SK-N-SH treated with all-trans-retinoic acid at 6 μM for 48 hours (cell line): ENCODE measurements around the gene PLCB4.
A peak's percentile ranks its signal among the peaks of the same experiment; 100 is the strongest.

Experiments used
- ATAC-seq: fragments of 200-7000 bp; cut with Tn5 transposase; 3 replicates; pipeline ENCODE4 v1.9.1; 2020; ENCODE audit warnings: mild to moderate bottlenecking, moderate library complexity
- BACH2 ChIP-seq: fragments of 250-450 bp; sonication (Bioruptor Pico); IDR thresholded peaks from 2 replicates; pipeline ENCODE4 v1.9.0; 2021; ENCODE audit warnings: mild to moderate bottlenecking, borderline replicate concordance
- CSDC2 ChIP-seq: fragments of 250-450 bp; sonication (Bioruptor Pico); IDR thresholded peaks from 2 replicates; pipeline ENCODE4 v1.5.0; 2020; ENCODE audit warnings: mild to moderate bottlenecking, moderate library complexity
- ESRRG ChIP-seq: fragments of 250-450 bp; sonication (Bioruptor Pico); IDR thresholded peaks from 2 replicates; pipeline ENCODE4 v1.6.1; 2021; ENCODE audit warnings: mild to moderate bottlenecking
- GLIS3 ChIP-seq: fragments of 250-450 bp; sonication (Bioruptor Pico); IDR thresholded peaks from 2 replicates; pipeline ENCODE4 v1.5.0; 2020; ENCODE audit warnings: mild to moderate bottlenecking, moderate library complexity
- OSR1 ChIP-seq: fragments of 250-450 bp; sonication (Bioruptor Pico); IDR thresholded peaks from 2 replicates; pipeline ENCODE4 v1.8.0; 2022; ENCODE audit warnings: moderate library complexity, mild to moderate bottlenecking, inconsistent platforms
- PPARA ChIP-seq: fragments of 250-450 bp; sonication (Bioruptor Pico); IDR thresholded peaks from 2 replicates; pipeline ENCODE4 v1.5.0; 2020; ENCODE audit warnings: mild to moderate bottlenecking, borderline replicate concordance
- RARB ChIP-seq: fragments of 250-450 bp; sonication (Bioruptor Pico); IDR thresholded peaks from 2 replicates; pipeline ENCODE4 v1.8.0; 2021; ENCODE audit warnings: mild to moderate bottlenecking, moderate library complexity
- TCF4 ChIP-seq: fragments of 250-450 bp; sonication (Bioruptor Pico); IDR thresholded peaks from 2 replicates; pipeline ENCODE4 v1.8.0; 2021; ENCODE audit warnings: mild to moderate bottlenecking, moderate library complexity, borderline replicate concordance
- TOX ChIP-seq: fragments of 250-450 bp; sonication (Bioruptor Pico); IDR thresholded peaks from 2 replicates; pipeline ENCODE4 v1.8.0; 2021; ENCODE audit warnings: mild to moderate bottlenecking, moderate library complexity, borderline replicate concordance
- ZC3H10 ChIP-seq: fragments of 250-450 bp; sonication (Bioruptor Pico); IDR thresholded peaks from 2 replicates; pipeline ENCODE4 v1.5.1; 2021; ENCODE audit warnings: mild to moderate bottlenecking, moderate library complexity
- ZFP3 ChIP-seq: fragments of 250-450 bp; sonication (Bioruptor Pico); IDR thresholded peaks from 2 replicates; pipeline ENCODE4 v1.5.0; 2020; ENCODE audit warnings: mild to moderate bottlenecking, moderate library complexity
- ZFP30 ChIP-seq: fragments of 450-650 bp; formaldehyde crosslinking; IDR thresholded peaks from 2 replicates; pipeline ENCODE4 v1.5.0; 2022; ENCODE audit warnings: mild to moderate bottlenecking, moderate library complexity
- ZNF565 ChIP-seq: fragments of 450-650 bp; formaldehyde crosslinking; conservative IDR thresholded peaks from 2 replicates; pipeline ENCODE4 v1.5.0; 2020; ENCODE audit warnings: low read depth, mild to moderate bottlenecking, moderate library complexity
- ZNF70 ChIP-seq: fragments of 450-650 bp; formaldehyde crosslinking; IDR thresholded peaks from 2 replicates; pipeline ENCODE4 v1.5.0; 2020; ENCODE audit warnings: mild to moderate bottlenecking, moderate library complexity
- TF ChIP-seq, protein P1 (sequence below): fragments of 250-450 bp; sonication (Bioruptor Pico); IDR thresholded peaks from 2 replicates; pipeline ENCODE4 v1.8.0; 2021; ENCODE audit warnings: low read depth, mild to moderate bottlenecking, moderate library complexity, borderline replicate concordance
- TF ChIP-seq, protein P2 (sequence below): fragments of 250-450 bp; sonication (Bioruptor Pico); IDR thresholded peaks from 2 replicates; pipeline ENCODE4 v1.5.1; 2020; ENCODE audit warnings: low read depth, mild to moderate bottlenecking, moderate library complexity
- TF ChIP-seq, protein P3 (sequence below): fragments of 250-450 bp; sonication (Bioruptor Pico); IDR thresholded peaks from 2 replicates; pipeline ENCODE4 v1.5.1; 2021; ENCODE audit warnings: mild to moderate bottlenecking, moderate library complexity
- TF ChIP-seq, protein P4 (sequence below): fragments of 250-450 bp; sonication (Bioruptor Pico); IDR thresholded peaks from 2 replicates; pipeline ENCODE4 v1.8.0; 2020; ENCODE audit warnings: mild to moderate bottlenecking, moderate library complexity, borderline replicate concordance

Gene PLCB4

DNA sequence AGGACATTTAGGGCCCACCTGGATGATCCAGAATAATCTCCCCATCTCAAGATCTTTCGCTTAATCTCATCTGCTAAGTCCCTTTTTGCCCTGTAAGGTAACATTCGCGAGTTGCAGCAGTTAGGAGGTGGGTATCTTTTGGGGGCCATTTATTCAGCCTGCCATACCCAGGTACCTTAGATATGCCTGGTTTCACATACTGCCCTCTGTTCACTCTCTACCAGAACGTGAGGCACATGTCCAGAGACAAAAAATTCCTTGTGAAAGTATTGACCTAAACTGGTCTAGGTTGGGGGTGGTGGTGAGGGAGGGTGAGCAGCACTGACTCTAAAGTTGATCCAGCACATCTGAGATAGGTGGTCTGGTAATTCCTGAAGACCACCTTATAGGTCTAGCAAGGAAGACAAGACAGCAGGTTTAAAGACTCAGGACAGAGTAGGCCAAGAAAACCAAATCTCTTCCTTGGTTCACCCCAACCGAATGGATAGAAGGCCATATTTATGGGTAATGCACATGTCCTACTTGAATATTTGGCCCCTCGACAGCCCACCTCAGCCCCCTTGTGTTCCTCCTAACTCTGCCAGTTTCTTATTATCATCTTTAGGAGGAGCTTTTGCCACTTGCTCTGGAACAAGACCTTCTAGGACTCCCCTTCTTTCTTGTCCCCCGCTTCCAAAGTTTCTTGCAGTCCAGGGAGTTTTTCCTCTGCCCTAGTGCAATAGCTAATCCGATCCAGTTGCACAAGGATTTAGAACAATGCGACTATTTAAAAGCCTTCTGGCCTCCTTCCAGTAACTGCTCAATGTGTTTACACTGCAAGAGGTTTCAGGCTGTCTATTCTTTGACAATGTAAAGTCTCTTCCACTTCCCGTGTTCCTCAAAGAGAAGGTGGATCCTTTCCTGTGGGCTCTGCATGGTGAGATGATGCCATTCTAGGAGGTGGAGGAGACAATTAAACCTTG is 232.5 kb downstream of the PLCB4 start:
- peak; percentile 40 for ATAC-seq
- TF ChIP-seq BACH2 (CRISPR knock-in tag) (no peak), ZFP3 (CRISPR knock-in tag) (no peak), PPARA (no peak), TCF4 (CRISPR knock-in tag) (no peak), TOX (CRISPR knock-in tag) (no peak), ESRRG (CRISPR knock-in tag) (no peak), ZNF70 (CRISPR knock-in tag) (no peak), RARB (CRISPR knock-in tag) (no peak), ZC3H10 (CRISPR knock-in tag) (no peak)
- TF ChIP-seq, protein P1, sequence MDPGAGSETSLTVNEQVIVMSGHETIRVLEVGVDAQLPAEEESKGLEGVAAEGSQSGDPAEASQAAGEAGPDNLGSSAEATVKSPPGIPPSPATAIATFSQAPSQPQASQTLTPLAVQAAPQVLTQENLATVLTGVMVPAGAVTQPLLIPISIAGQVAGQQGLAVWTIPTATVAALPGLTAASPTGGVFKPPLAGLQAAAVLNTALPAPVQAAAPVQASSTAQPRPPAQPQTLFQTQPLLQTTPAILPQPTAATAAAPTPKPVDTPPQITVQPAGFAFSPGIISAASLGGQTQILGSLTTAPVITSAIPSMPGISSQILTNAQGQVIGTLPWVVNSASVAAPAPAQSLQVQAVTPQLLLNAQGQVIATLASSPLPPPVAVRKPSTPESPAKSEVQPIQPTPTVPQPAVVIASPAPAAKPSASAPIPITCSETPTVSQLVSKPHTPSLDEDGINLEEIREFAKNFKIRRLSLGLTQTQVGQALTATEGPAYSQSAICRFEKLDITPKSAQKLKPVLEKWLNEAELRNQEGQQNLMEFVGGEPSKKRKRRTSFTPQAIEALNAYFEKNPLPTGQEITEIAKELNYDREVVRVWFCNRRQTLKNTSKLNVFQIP: no peak
- TF ChIP-seq, protein P2, sequence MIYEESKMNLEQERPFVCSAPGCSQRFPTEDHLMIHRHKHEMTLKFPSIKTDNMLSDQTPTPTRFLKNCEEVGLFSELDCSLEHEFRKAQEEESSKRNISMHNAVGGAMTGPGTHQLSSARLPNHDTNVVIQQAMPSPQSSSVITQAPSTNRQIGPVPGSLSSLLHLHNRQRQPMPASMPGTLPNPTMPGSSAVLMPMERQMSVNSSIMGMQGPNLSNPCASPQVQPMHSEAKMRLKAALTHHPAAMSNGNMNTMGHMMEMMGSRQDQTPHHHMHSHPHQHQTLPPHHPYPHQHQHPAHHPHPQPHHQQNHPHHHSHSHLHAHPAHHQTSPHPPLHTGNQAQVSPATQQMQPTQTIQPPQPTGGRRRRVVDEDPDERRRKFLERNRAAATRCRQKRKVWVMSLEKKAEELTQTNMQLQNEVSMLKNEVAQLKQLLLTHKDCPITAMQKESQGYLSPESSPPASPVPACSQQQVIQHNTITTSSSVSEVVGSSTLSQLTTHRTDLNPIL (CRISPR knock-in tag): no peak
- TF ChIP-seq, protein P3, sequence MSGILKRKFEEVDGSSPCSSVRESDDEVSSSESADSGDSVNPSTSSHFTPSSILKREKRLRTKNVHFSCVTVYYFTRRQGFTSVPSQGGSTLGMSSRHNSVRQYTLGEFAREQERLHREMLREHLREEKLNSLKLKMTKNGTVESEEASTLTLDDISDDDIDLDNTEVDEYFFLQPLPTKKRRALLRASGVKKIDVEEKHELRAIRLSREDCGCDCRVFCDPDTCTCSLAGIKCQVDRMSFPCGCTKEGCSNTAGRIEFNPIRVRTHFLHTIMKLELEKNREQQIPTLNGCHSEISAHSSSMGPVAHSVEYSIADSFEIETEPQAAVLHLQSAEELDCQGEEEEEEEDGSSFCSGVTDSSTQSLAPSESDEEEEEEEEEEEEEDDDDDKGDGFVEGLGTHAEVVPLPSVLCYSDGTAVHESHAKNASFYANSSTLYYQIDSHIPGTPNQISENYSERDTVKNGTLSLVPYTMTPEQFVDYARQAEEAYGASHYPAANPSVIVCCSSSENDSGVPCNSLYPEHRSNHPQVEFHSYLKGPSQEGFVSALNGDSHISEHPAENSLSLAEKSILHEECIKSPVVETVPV: no peak
- TF ChIP-seq, all 23 proteins: peak for 0

DNA sequence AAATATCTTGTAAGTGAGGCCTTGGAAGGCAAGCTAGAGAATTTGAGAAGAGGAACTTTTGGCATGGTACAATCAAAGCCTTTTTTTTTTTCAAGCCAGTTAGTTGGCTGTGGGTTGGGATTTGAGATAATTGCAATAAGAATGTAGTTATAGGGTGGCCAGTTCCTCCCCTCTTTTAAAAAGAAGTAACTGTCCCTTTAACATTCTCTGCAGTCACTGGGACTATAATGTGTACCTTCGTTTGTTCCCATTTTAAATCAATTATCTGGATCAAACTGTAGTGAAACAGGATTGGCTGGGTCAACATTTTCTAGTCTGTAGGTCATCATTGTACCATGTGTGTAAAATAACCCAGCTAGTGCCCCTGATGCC is 233.2 kb downstream of the PLCB4 start:
- no peak for ATAC-seq
- no peak for TF ChIP-seq ZNF70 (CRISPR knock-in tag)
- TF ChIP-seq, protein P4, sequence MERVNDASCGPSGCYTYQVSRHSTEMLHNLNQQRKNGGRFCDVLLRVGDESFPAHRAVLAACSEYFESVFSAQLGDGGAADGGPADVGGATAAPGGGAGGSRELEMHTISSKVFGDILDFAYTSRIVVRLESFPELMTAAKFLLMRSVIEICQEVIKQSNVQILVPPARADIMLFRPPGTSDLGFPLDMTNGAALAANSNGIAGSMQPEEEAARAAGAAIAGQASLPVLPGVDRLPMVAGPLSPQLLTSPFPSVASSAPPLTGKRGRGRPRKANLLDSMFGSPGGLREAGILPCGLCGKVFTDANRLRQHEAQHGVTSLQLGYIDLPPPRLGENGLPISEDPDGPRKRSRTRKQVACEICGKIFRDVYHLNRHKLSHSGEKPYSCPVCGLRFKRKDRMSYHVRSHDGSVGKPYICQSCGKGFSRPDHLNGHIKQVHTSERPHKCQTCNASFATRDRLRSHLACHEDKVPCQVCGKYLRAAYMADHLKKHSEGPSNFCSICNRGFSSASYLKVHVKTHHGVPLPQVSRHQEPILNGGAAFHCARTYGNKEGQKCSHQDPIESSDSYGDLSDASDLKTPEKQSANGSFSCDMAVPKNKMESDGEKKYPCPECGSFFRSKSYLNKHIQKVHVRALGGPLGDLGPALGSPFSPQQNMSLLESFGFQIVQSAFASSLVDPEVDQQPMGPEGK: no peak
- no peak for TF ChIP-seq ESRRG (CRISPR knock-in tag)
- no peak for TF ChIP-seq TOX (CRISPR knock-in tag)
- no peak for TF ChIP-seq ZFP3 (CRISPR knock-in tag)
- TF ChIP-seq TCF4 (CRISPR knock-in tag): no peak
- no peak for TF ChIP-seq ZNF565 (CRISPR knock-in tag)
- TF ChIP-seq CSDC2 (CRISPR knock-in tag): no peak
- TF ChIP-seq, protein P2 (CRISPR knock-in tag): no peak

DNA sequence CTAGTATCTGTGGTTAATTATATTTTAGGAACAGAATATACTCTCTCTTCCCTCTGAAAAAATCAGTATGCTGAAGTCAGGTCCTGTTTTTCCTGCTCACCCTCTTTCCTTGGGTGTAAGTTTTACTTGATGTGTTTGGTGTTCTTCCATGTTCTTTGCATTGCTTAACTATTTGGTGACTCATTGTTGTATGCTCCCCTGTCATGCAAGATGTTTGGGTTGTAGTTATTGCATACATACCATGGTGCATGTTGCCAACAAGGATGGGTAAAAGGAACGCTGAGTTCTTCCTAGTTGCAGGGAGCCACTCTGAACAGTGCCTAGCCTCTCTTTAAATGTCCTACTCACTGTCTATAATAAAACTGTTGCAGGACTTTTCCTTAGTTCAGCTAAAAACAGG is 237.6 kb downstream of the PLCB4 start:
- no peak for ATAC-seq
- TF ChIP-seq ZFP30 (CRISPR knock-in tag) (no peak), TCF4 (CRISPR knock-in tag) (no peak)

DNA sequence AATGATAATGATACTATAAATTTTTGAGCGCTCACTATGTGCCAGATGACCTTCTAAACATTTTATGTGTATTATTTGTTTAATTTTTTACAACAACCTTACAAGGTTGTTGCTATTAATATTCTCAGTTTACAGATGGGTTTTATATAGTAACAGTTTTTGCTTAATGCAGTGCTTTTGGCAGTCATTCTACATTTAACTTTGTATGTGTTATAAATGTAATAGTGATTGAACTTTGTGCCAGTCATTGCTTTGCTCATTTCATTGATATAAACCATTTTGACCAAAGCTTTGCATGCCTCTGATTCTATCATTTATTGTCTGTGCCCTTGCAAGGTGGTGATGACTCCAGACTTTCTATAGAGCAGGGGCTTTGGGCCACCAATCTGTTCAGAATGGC is 239.2 kb downstream of the PLCB4 start:
- no peak for ATAC-seq
- TF ChIP-seq ZFP30 (CRISPR knock-in tag): no peak
- TF ChIP-seq ZC3H10 (CRISPR knock-in tag): no peak
- no peak for TF ChIP-seq OSR1
- TF ChIP-seq GLIS3 (CRISPR knock-in tag): no peak
